Measurements from ENCODE around the gene CEPT1.

CEPT1 gene

GRCh38 chr1:111234258-111234657 is 94.2 kb downstream of the CEPT1 start:
- no peak for DNase-seq (ENCODE audit: extremely low spot score)
- POLR2A ChIA-PET, result no interaction called here
- TF ChIP-seq ARNT (IDR thresholded peaks at IDR 0.05) (no peak), FOXA1 (IDR thresholded peaks at IDR 0.05) (no peak), TARDBP (IDR thresholded peaks at IDR 0.05) (no peak)
- CTCF ChIA-PET, result no interaction called here
